GM12874 (cell line): Measurements from ENCODE around the gene EFNA1.

ENCODE experiments used
- TF ChIP-seq, protein P1 (sequence below): IDR thresholded peaks from 2 replicates; pipeline ENCODE4 v1.5.1; 2011; ENCODE audit warnings: low read depth, mild to moderate bottlenecking, control low read depth, low read length, moderate library complexity; ENCODE audit not compliant: insufficient read depth

Gene EFNA1

GRCh38 chr1:155123801-155124200 is 3.9 kb upstream of the EFNA1 start:
- TF ChIP-seq, protein P1, sequence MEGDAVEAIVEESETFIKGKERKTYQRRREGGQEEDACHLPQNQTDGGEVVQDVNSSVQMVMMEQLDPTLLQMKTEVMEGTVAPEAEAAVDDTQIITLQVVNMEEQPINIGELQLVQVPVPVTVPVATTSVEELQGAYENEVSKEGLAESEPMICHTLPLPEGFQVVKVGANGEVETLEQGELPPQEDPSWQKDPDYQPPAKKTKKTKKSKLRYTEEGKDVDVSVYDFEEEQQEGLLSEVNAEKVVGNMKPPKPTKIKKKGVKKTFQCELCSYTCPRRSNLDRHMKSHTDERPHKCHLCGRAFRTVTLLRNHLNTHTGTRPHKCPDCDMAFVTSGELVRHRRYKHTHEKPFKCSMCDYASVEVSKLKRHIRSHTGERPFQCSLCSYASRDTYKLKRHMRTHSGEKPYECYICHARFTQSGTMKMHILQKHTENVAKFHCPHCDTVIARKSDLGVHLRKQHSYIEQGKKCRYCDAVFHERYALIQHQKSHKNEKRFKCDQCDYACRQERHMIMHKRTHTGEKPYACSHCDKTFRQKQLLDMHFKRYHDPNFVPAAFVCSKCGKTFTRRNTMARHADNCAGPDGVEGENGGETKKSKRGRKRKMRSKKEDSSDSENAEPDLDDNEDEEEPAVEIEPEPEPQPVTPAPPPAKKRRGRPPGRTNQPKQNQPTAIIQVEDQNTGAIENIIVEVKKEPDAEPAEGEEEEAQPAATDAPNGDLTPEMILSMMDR: no peak

DNA sequence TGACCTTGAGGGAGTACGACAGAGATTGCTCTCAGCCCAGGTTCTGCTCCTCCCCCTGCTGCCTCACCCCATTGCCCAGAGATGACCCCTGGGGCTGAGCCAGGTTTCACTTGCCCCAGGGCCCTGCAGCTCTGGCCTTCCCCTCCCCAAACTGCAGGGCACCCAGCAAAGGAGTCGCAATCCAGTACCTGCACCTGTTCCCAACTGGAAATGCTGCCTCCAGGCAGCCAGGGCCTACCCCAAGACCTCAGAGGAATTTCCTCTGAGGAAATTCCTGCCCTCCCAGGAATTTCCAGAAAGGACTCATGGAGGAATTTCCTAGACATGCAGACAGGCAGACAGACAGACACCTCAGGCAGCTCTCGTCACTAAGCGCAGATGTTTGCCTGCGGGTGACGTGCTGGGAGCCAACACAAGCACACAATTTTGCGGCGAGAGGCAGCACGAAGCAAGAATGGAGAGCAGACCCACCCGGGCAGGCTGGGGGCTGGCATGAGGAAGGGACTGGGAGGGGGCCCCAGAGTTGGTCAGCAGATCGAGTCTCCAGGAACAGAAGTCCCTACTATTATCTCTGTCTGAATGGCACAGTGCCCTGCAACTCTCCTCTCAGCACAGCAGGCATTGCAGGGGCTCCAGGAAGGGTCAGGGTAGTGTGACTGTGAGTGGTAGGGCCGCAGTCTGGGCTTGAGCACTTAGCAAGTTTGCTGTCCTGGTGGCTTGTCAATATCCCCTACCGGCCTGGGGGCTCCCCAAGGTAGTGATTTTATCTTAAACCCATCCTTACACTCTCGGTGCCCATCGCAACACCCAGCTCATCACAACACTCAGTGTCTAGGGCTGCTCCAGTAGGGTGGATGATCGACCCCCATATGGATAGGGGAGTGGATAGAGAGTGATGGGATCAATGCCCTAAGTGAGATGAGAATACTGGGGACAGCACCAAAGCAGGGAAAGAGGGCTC is 2.9 kb upstream of the EFNA1 start:
- TF ChIP-seq, protein P1: no peak

DNA sequence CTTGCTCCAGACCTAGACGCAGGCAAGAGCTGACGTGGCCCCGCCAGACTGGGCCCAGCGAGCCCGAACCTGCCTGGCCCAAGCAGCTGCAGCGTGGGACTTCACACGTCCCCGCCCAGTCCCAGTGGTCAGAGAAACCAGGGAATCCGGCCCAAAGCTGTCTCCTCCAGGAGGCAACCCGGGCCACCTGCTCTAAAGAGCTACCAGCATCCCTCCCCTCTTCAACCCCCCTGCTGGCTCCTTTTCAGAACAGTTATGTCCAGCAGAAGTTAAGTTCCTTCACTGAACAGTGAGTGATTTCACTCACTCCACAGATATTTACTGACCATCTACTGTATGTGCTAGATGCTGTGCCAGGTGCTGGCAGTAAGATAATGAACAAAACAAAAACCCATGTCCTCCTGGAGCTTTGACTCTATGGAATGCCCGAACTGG is 2.1 kb upstream of the EFNA1 start:
- TF ChIP-seq, protein P1: no peak

DNA sequence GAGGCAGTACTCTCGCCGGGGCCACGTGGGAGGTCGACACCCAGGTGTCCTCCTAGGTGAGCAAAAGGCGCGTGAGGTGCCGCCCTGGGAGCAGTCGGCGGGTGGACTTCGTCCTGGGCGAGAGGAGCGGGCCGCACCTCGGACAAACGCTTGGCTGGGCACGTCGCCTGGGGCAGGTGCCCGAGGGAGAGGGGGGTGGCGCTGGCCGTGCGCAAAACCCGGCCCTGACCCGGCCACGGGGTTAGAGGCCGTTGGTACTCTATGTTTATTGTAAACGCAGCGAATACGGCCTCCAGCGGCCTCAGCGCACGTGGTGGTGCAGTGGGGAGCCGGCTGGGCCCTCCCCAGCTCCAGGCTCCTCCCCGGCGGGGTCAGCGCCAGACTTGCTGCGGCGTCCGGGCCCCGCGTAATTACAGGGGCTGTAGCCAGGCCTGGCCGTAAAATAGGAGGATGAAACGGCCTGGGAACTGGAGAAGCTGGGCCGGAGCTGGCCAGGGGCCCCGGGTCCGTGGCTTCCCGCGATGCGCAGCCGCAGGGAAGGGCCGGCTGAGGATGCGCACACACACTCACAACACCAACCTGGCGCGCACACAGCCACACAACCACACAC is 1.6 kb upstream of the EFNA1 start:
- TF ChIP-seq, protein P1: no peak

DNA sequence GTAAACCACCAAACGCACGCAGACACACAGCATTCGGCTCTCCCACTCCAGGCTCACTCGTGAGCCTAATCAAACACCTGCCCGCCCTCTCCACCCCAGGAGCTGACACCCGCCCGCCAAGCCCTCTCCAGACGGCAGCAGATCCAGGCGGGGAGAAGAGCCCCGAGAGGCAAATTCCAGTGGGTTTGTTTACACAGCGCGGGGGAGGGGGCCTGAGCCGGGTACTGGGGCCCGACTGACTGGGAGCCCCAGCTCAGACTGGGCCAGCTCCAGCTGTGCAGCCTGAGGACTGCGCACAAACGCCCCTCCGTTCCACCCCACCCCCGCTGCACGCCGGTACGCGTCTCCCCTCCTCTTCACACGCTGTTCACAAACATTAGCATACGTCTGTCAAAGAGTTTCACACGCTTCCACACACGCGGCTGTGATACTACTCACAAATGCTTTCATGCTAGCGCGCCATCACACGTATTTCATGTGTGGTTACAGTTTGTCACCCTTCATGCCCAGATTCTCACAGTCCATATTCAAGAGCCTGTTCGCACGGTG is 1.0 kb upstream of the EFNA1 start:
- TF ChIP-seq, protein P1: no peak

DNA sequence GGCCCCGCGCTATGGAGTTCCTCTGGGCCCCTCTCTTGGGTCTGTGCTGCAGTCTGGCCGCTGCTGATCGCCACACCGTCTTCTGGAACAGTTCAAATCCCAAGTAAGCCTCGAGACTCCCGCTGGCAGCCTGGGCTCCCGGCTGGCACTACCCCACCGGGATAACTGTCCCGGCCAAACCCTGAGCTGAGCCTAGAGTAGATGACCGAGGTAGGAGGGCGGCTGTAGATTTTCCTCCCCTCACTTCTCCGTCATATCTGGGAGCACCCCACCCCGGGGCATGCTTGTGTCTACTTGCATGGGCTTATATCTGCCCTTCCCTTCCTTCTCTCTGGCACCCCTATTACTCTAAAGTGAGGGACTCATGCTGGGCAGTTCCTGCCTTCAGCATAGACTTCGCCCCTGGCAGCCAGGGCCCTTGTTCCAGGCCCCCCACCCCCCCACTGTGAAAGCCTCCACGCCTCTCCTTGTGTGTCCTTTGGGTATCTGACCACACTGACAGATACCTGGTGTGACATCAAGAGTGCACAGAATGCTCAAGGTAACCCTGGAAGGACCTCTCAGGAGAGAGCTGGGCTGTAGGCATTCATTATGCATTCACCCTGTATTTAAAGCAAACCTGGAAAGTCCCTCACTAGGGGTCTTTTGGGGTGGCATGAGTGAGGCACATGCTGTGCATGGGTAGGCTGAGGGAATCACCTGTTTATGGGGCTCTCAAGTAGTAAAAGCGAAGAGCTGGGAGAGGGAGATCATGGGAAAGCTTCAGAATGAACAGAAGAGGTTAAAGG is 485 bp downstream of the EFNA1 start:
- TF ChIP-seq, protein P1: no peak
